G401 (cell line): ENCODE results near the gene SPAG6. TPM values are rescaled to one million over a fixed set of nuclear protein-coding genes. Genes with fewer than 3 reads are reported as not detected.
A peak's percentile ranks its signal among the peaks of the same experiment; 100 is the strongest.
"Not testable (repeated sequence)": the region's sequence is repeated elsewhere in the genome, so short reads cannot be mapped to it uniquely, and the experiment has no call there.

Source experiments
- DNase-seq: peaks from one replicate; pipeline ENCODE4 v3.0.0-alpha.2; 2015; ENCODE audit warnings: low spot score
- in situ Hi-C: cut with HindIII; loops from 2 replicates; pipeline ENCODE4 v1.10.0; 2016; ENCODE audit warnings: low sequenced_read_pairs, mixed read lengths
- total RNA-seq: library from RNA; depleted of rRNA; stranded (reverse); fragments of >200 nt; shearing (Covaris generic); gene quantifications from 2 replicates; pipeline ENCODE4 v1.2.3, GENCODE V29; 2014; rRNA removed

Gene SPAG6
- 52.9 and 57.2 TPM in 2 replicates for total RNA-seq

DNA sequence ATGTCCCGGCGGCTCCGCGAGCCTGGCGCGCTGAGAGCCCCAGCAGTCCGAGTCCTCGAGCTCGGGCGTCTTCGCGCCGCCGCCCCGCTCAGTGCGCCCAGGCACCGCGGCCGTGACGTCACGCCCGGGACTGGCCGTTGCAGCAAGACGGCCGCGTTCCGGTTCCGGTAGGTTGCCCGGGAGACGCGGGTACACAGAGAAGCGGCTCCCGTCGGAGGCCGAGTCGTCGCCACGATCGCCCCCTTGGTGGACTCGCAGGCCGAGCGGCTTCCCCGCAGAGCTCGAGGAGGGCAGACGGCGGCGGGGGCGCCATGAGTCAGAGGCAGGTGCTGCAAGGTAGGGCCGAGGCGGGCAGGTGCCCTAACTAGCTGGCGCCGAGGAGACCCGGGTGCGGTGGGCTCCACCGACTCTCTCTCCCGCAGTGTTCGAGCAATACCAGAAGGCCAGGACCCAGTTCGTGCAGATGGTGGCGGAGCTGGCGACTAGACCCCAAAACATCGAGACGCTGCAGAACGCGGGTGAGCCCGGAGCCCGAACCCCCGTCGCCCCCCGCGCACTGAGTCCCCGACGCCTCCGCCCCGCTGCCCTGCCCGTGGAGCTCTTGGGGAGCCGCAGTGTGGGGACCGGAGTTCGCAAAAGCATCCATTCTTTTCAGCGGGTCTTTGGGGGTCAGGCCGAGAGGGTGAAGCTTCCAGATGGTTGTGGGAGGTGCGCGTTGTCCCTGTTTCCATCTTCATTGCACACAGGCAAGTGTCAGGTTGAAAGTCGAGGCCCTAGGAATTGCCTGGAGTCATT lies at the start of gene SPAG6:
SPAG6 (plus strand) TSS at position 196 of the 795 bp plus-strand sequence; CDS start at position 312, 116 bp downstream.
- DNase-seq = no peak
- in situ Hi-C loops = no loop called here

DNA sequence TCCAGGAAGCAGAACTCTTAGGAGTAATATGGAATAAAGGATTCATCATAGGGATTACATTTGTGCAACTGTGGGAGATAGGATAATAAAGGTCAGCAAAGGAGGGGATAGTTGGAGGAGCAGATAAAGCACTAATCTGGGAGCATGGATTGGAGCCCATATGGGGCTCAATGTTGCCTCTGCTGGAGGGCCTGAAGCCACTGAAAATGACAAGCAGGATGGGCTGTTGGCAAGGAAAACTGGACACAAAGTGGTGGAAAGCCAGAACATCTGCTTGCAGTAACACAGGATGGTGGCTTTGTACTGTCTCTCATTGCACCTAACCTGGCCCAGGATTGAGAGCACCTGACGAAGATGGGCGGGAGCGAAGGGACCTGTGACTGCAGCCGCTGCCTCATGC lies 44.1 kb upstream of the SPAG6 start:
- DNase-seq = peak; percentile 12
- in situ Hi-C loops = loop anchor here (25.0 kb wide), 1 partner anchor 686 kb away; no protein-coding TSS in a partner anchor

DNA sequence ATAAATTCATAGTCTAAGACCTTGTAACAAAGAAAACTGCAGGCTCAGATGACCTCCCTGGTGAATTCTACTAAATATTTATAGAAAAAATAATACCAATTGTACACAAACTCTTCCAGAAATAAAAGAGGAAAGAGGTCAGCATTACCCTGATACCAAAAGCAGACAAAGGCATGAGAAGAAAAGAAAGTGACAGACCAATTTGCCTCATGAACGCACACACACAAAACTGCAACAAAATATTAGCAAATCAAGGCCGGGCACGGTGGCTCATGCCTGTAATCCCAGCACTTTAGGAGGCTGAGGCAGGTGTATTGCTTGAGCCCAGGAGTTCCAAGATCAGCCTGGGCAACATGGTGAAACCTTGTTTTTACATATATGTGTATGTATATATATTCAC lies 41.8 kb upstream of the SPAG6 start:
- in situ Hi-C loops = loop anchor here (25.0 kb wide), 1 partner anchor 684 kb away; no protein-coding TSS in a partner anchor

DNA sequence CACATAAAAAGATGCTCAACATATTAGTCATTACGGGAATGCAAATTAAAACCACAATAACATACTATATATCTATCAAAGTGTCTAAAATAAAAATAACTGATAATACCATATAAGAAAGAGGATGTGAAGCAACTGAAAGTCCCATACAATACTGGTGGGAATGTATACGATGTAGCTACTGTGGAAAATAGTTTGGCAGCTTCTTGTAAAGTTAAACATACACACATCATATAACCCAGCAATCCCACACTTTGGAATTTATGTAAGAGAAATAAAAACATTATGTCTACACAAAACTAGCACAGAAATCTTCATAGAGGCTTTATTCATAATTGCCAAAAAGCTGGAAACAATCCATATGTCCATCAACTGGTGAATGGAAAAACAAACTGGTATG lies 39.6 kb upstream of the SPAG6 start:
- no peak for DNase-seq
- in situ Hi-C loops = loop anchor here (25.0 kb wide), 1 partner anchor 682 kb away; no protein-coding TSS in a partner anchor

More for the DNA sequence above, 41.8 kb upstream of the SPAG6 start:
- DNase-seq = no peak

DNA sequence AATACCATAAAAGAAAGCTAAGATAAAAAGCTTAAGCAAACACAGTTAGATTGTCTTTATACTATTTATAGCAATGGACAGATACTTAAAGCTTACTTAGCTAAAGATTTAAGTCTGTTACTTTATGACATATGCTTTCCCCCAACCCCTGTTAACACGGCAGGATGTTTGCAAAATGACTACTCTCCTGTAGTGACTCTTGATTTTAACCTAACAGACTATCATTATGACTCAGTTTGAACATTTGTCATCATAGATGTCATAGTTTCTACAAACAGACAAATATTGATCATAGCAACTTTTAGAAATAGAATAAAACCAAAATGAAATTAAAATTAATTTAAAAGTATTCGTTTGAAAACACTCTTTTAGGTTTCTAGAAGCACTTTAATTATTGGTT lies 36.9 kb upstream of the SPAG6 start:
- in situ Hi-C loops = loop anchor here (25.0 kb wide), 1 partner anchor 679 kb away; no protein-coding TSS in a partner anchor
- no peak for DNase-seq

DNA sequence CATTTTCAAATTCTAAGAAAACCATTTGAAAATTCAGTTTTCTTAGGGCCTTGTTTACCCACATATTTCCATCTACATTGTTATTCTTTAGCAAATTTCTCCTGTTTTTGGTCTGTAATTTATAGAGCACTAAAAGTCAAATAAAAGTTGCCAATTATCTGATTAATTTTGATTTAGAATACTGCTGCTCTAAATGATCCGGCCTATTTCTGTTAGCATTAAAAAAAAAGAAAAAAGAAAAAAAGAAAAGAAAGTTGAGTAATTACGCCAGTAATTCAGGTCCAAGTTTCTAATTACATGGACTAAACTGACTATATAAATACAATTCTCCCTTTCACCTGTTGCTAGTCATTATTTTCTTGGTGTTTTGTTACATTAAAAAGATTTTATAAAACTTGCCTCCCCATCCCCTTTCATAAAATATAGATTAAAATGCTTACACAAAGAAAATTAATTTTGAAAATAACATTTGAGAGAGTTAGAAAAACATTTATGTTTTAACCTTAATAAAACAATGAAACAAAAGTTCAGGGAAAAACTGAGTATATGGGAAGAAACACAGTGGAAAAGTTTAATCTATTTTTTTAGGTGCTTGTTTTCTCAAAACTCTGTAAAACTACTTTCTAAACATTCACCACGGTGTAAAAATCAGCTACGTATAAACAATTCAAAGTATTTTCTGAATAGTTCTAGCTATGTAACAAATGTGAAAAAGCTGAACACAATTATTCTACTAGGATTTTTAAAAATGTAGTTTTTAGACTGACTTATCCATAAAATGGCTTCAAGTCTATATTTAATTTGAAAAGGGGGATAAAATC lies 35.9 kb upstream of the SPAG6 start:
- in situ Hi-C loops = loop anchor here (25.0 kb wide), 1 partner anchor 678 kb away; no protein-coding TSS in a partner anchor

DNA sequence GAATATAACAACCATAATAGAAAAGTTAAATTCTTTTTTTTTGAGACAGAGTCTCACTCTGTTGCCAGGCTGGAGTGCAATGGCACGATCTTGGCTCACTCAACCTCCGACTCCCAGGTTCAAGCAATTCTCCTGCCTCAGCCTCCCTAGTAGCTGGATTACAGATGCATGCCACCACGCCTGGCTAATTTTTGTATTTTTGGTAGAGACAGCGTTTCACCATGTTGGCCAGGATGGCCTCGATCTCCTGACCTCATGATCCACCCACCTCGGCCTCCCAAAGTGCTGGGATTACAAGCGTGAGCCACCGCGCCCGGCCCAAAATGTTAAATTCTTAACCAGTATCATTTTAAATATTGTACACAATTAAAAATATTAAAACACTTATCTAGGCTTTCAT lies 35.3 kb upstream of the SPAG6 start:
- in situ Hi-C loops = loop anchor here (25.0 kb wide), 1 partner anchor 677 kb away; no protein-coding TSS in a partner anchor
- DNase-seq = not testable (repeated sequence)

More for the DNA sequence above, 35.9 kb upstream of the SPAG6 start:
- DNase-seq = no peak

DNA sequence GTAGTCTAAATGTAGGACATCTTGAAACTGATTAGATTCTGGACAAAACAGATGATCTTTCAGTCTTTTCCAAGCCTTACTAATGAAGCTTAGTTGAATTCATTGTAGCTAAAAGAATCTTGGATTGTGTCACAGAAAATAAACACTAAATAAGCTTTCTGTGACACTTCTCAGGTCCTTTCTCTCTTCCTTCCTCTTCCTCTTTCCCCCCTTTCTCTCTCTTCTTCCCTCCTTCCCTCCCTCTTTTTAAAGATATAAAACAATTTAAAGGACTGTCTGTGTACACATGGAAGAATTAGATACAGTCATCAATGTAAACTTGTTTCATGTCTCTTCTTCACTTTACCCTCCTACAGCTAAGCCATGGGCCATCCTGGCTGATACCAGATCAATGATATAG lies 34.4 kb upstream of the SPAG6 start:
- in situ Hi-C loops = loop anchor here (25.0 kb wide), 1 partner anchor 676 kb away; no protein-coding TSS in a partner anchor
- no peak for DNase-seq

DNA sequence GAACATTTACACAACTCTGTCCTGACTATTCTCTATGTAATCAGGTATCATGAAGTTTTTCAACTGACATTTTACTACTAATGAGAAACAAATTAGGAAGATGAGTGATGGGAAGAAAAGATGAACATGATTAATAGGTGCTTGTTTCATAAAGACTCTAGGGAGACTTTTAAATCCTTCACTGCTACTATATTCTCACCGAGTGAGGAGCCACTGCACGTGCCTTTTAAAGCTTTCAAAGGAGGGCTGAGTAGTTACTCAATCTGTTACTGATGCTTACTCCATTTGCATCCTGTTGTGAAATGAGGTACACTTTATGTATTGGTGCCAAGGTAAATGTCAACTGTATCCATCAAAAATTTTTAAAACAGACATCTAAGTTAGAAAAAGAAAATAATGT lies 30.4 kb upstream of the SPAG6 start:
- in situ Hi-C loops = loop anchor here (25.0 kb wide), 1 partner anchor 672 kb away; no protein-coding TSS in a partner anchor
- DNase-seq = no peak

DNA sequence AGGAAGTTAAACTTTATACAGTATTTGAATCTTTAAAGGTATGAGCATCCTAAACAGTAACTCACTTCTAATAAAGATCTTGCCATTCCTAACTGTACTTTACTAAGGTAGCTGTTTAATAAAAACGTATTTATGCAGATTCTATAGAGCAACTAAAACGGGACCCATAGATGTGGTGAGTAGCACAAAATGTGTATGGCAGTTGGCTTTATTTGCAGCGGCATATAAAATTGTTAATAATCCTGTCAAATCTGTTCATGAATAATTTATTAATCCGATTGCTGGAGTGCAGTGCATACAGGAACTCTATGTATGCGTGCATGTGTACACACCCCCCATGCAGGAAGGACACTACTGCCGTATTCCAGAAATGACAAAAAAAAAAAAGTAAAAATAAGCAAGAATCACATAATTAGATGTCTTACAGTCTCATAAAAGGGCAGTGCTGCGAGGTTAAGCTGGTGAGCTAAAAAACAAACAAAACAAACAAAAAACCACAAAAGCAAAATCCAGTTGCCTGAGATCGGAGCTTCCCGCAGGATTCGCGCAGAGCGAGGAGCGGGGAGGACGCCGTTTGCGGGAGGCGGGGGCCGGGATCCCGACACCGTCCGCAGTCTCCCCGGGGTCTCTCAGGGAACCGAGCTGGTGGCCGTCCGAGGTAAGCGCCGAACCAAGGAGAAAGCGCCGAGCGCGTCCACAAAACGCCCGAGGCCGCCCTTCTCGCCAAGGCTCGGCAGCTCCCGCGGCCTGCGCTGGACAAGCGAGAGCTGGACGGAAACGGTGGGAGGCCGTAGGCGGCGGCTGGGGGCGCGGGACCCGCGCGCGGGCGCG lies 29.6 kb upstream of the SPAG6 start:
- no peak for DNase-seq
- in situ Hi-C loops = loop anchor here (25.0 kb wide), 1 partner anchor 672 kb away; no protein-coding TSS in a partner anchor

DNA sequence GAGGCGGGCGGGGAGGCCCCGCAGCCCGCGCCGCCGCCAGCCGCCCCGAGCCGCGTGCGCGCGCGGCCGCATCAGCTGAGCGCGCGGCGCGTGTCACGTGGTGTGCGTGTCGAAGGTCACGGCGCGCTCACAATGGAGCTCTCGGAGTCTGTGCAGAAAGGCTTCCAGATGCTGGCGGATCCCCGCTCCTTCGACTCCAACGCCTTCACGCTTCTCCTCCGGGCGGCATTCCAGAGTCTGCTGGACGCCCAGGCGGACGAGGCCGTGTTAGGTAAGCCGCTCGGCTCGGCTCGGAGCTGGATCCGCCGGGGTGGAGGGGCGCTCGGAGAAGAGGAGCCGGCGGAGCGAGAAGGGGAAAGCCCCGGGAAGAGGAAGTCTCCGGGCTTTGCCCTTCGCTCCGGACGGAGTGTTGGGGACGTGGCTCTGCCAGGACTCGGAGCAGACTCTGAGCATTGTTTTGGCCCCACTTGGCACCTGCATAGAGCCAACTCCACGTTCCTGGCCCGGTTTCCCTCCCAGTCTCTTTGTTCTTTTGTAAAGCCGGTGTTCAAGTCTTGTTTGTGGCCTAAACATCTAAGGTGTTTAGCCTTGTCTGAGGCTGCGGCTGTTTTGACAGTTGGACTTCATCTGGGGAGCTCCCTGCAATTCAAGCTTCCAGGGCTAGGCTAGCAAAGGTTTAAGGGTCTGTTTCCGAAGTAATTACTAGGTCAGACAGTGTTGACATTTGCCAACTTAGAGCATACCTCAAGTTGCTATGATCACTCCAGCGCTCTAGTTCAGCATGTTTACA lies 28.8 kb upstream of the SPAG6 start, which contains the start of gene COMMD3:
COMMD3 (plus strand) TSS at position 103 of the 790 bp plus-strand sequence; CDS start at position 133, 30 bp downstream.
- in situ Hi-C loops = loop anchor here (25.0 kb wide), 1 partner anchor 671 kb away; no protein-coding TSS in a partner anchor
- peak; percentile 87 for DNase-seq

DNA sequence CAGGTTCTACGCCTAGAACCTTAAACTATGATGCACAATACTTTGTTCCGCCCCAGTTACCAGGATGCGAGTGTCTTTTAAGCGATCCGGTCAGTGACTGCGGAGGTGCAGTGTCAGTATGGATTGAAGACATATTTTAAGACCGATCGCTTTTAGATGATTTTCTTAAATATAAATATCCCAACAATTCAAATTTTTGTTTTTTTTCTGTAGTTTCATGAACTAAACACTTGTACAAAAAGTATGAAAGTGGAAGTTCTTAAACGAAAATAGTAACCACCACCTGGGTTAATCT lies 28.3 kb upstream of the SPAG6 start:
- in situ Hi-C loops = loop anchor here (25.0 kb wide), 1 partner anchor 670 kb away; no protein-coding TSS in a partner anchor
- DNase-seq = no peak

DNA sequence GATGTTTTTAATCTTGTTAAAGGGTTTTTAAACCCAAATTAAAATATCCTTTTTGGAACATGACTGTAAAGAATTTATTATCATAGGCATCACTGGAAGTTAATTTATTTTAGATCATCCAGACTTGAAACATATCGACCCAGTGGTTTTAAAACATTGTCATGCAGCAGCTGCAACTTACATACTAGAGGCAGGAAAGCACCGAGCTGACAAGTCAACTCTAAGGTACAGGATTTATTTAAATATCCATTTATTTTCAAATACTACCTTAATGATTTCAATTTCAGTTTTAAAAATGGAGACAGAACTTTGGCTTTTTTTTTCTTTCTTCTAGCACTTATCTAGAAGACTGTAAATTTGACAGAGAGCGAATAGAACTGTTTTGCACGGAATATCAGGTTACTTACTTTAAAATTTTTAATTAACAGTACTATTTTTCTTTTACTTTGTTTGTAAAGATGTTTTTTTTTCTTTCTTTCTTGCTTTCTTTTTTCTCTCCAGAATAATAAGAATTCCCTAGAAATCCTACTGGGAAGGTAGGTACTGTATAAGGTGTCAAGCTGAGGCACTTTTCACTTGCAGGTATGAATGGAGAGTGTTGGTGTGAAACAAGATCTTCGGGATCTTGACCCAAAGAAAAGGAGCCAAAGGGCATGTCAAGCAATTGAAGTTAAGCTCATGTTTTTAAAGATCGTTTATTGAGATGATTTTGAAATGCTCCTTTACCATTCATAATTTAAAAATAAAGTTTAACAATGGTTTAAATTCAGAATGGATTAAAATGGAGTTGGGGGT lies 27.3 kb upstream of the SPAG6 start:
- in situ Hi-C loops = loop anchor here (25.0 kb wide), 1 partner anchor 669 kb away; no protein-coding TSS in a partner anchor
- DNase-seq = no peak

DNA sequence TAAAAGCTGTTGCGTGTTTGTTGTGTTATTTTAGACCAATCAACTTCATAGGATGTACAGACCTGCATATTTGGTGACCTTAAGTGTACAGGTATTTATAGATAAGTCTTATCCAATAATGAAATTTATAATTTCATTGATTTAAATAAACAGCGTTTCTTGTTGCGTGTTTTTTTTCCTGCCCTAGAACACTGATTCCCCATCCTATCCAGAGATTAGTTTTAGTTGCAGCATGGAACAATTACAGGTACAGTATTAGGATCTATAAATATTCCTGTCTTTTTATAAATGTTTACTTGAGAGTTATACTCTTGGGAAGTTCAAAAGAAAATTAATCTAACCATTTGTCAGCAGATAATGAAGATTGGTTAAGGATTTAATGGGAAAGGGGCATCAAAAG lies 26.5 kb upstream of the SPAG6 start:
- DNase-seq = no peak
- in situ Hi-C loops = loop anchor here (25.0 kb wide), 1 partner anchor 669 kb away; no protein-coding TSS in a partner anchor

DNA sequence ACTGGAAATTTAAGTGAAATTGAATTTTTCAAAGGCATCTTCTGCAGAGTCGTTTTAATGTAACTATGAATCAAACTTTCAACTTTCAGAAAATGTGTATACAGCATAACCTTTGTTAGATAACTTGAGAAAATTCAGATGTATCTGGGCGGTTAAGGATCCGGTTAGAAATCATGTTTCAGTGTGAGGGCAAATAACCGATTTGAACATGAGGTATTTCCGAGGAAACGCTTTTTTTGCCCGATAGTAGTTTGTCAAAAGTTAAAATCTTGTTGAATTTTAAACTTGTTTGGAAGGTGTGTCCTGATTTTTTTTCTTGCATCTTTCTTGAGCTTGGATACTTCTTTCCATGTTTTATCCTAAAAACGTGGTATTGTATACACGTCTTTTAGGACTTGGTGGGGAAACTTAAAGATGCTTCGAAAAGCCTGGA lies 25.7 kb upstream of the SPAG6 start:
- in situ Hi-C loops = loop anchor here (25.0 kb wide), 1 partner anchor 668 kb away; no protein-coding TSS in a partner anchor

DNA sequence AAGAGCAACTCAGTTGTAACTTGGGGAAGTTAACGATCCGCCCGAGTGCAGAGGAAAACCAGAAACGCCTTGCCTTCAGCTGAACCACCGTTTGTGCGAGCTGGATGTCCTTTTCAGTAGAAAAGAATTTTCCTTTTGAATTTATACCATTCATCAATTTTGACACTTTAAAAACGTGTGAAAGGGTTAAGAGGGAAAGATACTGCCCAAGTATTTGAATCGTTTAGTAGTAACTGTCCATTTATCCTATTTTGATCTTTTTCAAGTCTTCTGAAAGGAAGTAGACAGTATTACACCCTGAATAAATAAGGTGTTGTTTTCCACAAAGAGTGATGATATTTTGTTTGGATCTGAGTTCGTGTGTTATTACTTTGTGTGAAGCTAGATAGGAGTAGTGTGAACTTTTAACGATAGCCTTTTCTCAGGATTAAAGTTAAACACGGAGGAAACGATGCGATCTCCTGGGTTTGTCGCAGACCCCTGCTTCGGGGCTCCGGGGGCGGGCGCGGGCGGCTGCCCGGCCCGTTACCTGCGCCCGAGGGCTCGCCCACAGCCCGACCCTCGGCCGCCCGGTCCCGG lies 25.2 kb upstream of the SPAG6 start:
- no peak for DNase-seq
- in situ Hi-C loops = loop anchor here (25.0 kb wide), 1 partner anchor 667 kb away; no protein-coding TSS in a partner anchor

More for the DNA sequence above, 25.7 kb upstream of the SPAG6 start:
- no peak for DNase-seq
